ENCODE data around the gene EGFR. TPM values are rescaled to one million over a fixed set of nuclear protein-coding genes. Genes with fewer than 3 reads are reported as not detected.

Gene EGFR
- total and polyA plus RNA-seq, 2 donors (not counting 1 experiment from before 2014, with no cell fraction given), result 55.3 to 62.8 TPM

GRCh38 chr7:55056068-55056467, 37.3 kb downstream of the EGFR start:
- no peak for DNase-seq (ENCODE audit: low read depth in 2 of 2)
- Histone ChIP-seq H4K20me1 (ENCODE audit: control insufficient read depth, extremely low read depth, insufficient read depth, low read length) (no peaks in the 10 kb centered on the region), H3K9ac (ENCODE audit: insufficient read depth, low read length) (no peak overlapping the region), H3K36me3 (ENCODE audit: control insufficient read depth, insufficient read depth, low read length) (no peaks in the 10 kb centered on the region), H3K4me2 (ENCODE audit: extremely low read depth, insufficient read depth, low read length) (peak overlapping the region; percentile 18), H3K79me2 (ENCODE audit: control insufficient read depth, insufficient read depth, low read length) (peaks cover 94% of the 10 kb centered on the region), H3K9me3 (ENCODE audit: control insufficient read depth, insufficient read depth, low read depth, low read length) (no peaks in the 10 kb centered on the region), H3K4me1 (ENCODE audit: control insufficient read depth, extremely low read depth, insufficient read depth, low read length) (peaks cover 41% of the 10 kb centered on the region), H3K27ac (ENCODE audit: insufficient read depth, low read length) (peak overlapping the region; percentile 2), H3K27me3 (ENCODE audit: control insufficient read depth, insufficient read depth, low read length) (no peaks in the 10 kb centered on the region), H2AFZ (ENCODE audit: low read length) (no peak overlapping the region), H3K4me3 (replicated peaks in 1 of 4; ENCODE audit: control extremely low read depth in 1 of 4, insufficient read depth in 1 of 4, low read depth in 3 of 4, low read length in 4 of 4) (no peak overlapping the region)
- TF ChIP-seq CTCF (conservative IDR thresholded peaks at IDR 0.05 in 1 of 2, IDR thresholded peaks at IDR 0.05 in 1 of 2; ENCODE audit: low read depth in 1 of 2, low read length in 2 of 2), result no peak

DNA sequence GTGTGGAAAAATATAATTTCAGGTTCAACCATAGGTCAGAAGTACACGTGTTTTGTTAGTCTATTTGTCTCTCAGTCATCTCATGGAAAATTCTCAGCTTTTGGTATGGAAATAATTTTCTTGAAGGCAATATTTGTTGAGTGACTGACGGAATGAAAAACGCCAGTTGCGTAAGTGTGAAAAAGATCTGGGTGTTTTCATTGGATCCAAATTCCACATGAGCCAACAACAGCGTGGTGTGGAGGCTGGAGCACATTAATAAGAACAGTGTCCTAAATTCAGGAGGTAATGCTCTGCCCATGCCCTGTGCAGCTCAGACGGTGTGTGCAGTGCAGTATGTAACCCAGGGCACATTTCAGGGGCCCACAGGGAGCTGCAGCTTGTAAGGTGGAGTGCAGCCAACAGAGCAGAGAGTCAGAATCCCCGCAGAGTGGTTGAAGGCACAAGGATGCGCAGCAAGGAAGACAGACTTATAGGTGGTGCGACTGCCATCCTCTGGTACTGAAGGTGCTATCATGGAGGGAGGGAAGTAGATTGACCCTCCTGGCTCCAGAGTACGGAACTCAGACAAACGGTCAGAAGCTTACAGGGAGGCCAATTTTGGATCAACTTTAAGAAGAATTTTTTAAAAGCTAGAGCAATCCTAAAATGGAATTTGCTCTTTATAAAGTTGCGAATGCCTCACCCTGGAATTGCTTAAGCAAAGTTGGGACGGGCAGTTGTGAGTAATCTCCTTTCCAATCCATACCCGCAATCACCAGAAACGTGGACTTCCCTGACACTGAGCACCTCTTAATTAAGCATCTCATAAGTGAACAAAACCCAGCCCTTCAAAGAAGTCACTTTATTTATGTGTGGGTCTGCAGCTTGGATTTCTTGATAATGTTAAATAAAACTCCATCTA, 38.0 kb downstream of the EGFR start:
- H3K4me1 ChIP-seq (ENCODE audit: control insufficient read depth, extremely low read depth, insufficient read depth, low read length), result peaks cover 42% of the 10 kb centered on the region
- DNase-seq (ENCODE audit: low read depth in 2 of 2), result peak in 1 of 2 donors; percentile 65

GRCh38 chr7:55058314-55058713, 39.5 kb downstream of the EGFR start:
- Histone ChIP-seq H3K9ac (ENCODE audit: insufficient read depth, low read length) (no peak overlapping the region), H3K36me3 (ENCODE audit: control insufficient read depth, insufficient read depth, low read length) (no peaks in the 10 kb centered on the region), H3K4me2 (ENCODE audit: extremely low read depth, insufficient read depth, low read length) (no peak overlapping the region), H3K79me2 (ENCODE audit: control insufficient read depth, insufficient read depth, low read length) (peaks cover 92% of the 10 kb centered on the region), H3K27me3 (ENCODE audit: control insufficient read depth, insufficient read depth, low read length) (no peaks in the 10 kb centered on the region), H3K9me3 (ENCODE audit: control insufficient read depth, insufficient read depth, low read depth, low read length) (no peaks in the 10 kb centered on the region), H4K20me1 (ENCODE audit: control insufficient read depth, extremely low read depth, insufficient read depth, low read length) (no peaks in the 10 kb centered on the region), H2AFZ (ENCODE audit: low read length) (no peak overlapping the region), H3K4me3 (replicated peaks in 1 of 4; ENCODE audit: control extremely low read depth in 1 of 4, insufficient read depth in 1 of 4, low read depth in 3 of 4, low read length in 4 of 4) (no peak overlapping the region), H3K27ac (ENCODE audit: insufficient read depth, low read length) (no peak overlapping the region), H3K4me1 (ENCODE audit: control insufficient read depth, extremely low read depth, insufficient read depth, low read length) (peaks cover 39% of the 10 kb centered on the region)
- no peak for DNase-seq (ENCODE audit: low read depth in 2 of 2)
- no peak for TF ChIP-seq EZH2 (IDR thresholded peaks at IDR 0.05; ENCODE audit: low read length, missing control alignments)
- no peak for TF ChIP-seq CTCF (conservative IDR thresholded peaks at IDR 0.05 in 1 of 2, IDR thresholded peaks at IDR 0.05 in 1 of 2; ENCODE audit: low read depth in 1 of 2, low read length in 2 of 2)

More for the DNA sequence above, 38.0 kb downstream of the EGFR start:
- TF ChIP-seq CTCF (conservative IDR thresholded peaks at IDR 0.05 in 1 of 2, IDR thresholded peaks at IDR 0.05 in 1 of 2; ENCODE audit: low read depth in 1 of 2, low read length in 2 of 2), result no peak
- no peak for TF ChIP-seq EZH2 (IDR thresholded peaks at IDR 0.05; ENCODE audit: low read length, missing control alignments)
- no peaks in the 10 kb centered on the region for H4K20me1 ChIP-seq (ENCODE audit: control insufficient read depth, extremely low read depth, insufficient read depth, low read length)
- H3K4me2 ChIP-seq (ENCODE audit: extremely low read depth, insufficient read depth, low read length), result peak overlapping the region; percentile 18
- H3K9me3 ChIP-seq (ENCODE audit: control insufficient read depth, insufficient read depth, low read depth, low read length), result no peaks in the 10 kb centered on the region
- no peak overlapping the region for H3K4me3 ChIP-seq (replicated peaks in 1 of 4; ENCODE audit: control extremely low read depth in 1 of 4, insufficient read depth in 1 of 4, low read depth in 3 of 4, low read length in 4 of 4)
- no peaks in the 10 kb centered on the region for H3K36me3 ChIP-seq (ENCODE audit: control insufficient read depth, insufficient read depth, low read length)
- H3K27ac ChIP-seq (ENCODE audit: insufficient read depth, low read length), result peak overlapping the region; percentile 62
- H3K27me3 ChIP-seq (ENCODE audit: control insufficient read depth, insufficient read depth, low read length), result no peaks in the 10 kb centered on the region
- H3K9ac ChIP-seq (ENCODE audit: insufficient read depth, low read length), result no peak overlapping the region
- H2AFZ ChIP-seq (ENCODE audit: low read length), result no peak overlapping the region
- peaks cover 93% of the 10 kb centered on the region for H3K79me2 ChIP-seq (ENCODE audit: control insufficient read depth, insufficient read depth, low read length)

Measured in fibroblast of lung (primary cell).